Lung (tissue), 12 donors: Measurements from ENCODE around the gene TBC1D22A. TPM values are rescaled to one million over a fixed set of nuclear protein-coding genes. Genes with fewer than 3 reads are reported as not detected.

Experiments used
- ATAC-seq: fragments of 200-7000 bp; cut with Tn5 transposase; one replicate; pipeline ENCODE4 v1.9.1; 2020; ENCODE audit warnings: moderate number of reproducible peaks; ENCODE audit not compliant: insufficient read depth, low FRiP score
- DNase-seq, 3 donors: peaks; one replicate each; pipeline ENCODE4 v3.0.0-alpha.2; 2013 to 2017
- H3K27ac ChIP-seq, 2 donors: one replicate each; pipeline ENCODE4 v1.5.1; 2013; ENCODE audit warnings: mild to moderate bottlenecking in 2 of 2, moderate library complexity in 2 of 2, control low read depth in 1 of 2, inconsistent platforms in 1 of 2, low read depth in 1 of 2, low read length in 1 of 2
- H3K27me3 ChIP-seq, 3 donors: one replicate each; pipeline ENCODE4 v1.5.1; 2013; ENCODE audit warnings: low read length in 2 of 3; ENCODE audit not compliant: control insufficient read depth in 3 of 3, insufficient read depth in 3 of 3
- H3K36me3 ChIP-seq, 4 donors: one replicate each; pipeline ENCODE4 v1.5.1; 2013; ENCODE audit warnings: low read length in 4 of 4, mild to moderate bottlenecking in 1 of 4, moderate library complexity in 1 of 4; ENCODE audit not compliant: control insufficient read depth in 4 of 4, insufficient read depth in 4 of 4
- H3K4me1 ChIP-seq, 5 donors: one replicate each; pipeline ENCODE4 v1.5.1; 2013; ENCODE audit warnings: low read length in 5 of 5, mild to moderate bottlenecking in 2 of 5, moderate library complexity in 1 of 5; ENCODE audit not compliant: control insufficient read depth in 5 of 5, insufficient read depth in 5 of 5
- H3K4me3 ChIP-seq: one replicate; pipeline ENCODE4 v1.5.1; 2013; ENCODE audit warnings: mild to moderate bottlenecking, control low read depth, moderate library complexity
- H3K9ac ChIP-seq, 2 donors: one replicate each; pipeline ENCODE4 v1.5.1; 2013; ENCODE audit warnings: low read length in 2 of 2, control low read depth in 1 of 2; ENCODE audit not compliant: insufficient read depth in 1 of 2
- H3K9me3 ChIP-seq, 4 donors: one replicate each; pipeline ENCODE4 v1.5.1; 2013; ENCODE audit warnings: low read length in 3 of 4, mild to moderate bottlenecking in 1 of 4, moderate library complexity in 1 of 4; ENCODE audit not compliant: control insufficient read depth in 4 of 4, insufficient read depth in 3 of 4
- WGBS, 2 donors: extraction: QIAGEN DNeasy Blood & Tissue Kit; methylation state at CpG; one replicate each; pipeline ENCODE4 v1.1.7; 2013; 5-methylcytosine and 5-hydroxymethylcytosine counted together
- polyA plus RNA-seq, 2 donors: library from polyadenylated mRNA; stranded (reverse); fragments of 200-250 nt; gene quantifications; one replicate each; pipeline ENCODE4 v1.2.1, GENCODE V29; 2013
- total RNA-seq, 2 donors: library from RNA; depleted of rRNA in 1 of 2; stranded (reverse); fragments of >200 nt in 1 of 2; gene quantifications; one replicate each; pipeline ENCODE4 v1.2.1, GENCODE V29; 2014 to 2021
- TF ChIP-seq, protein P1 (sequence below): IDR thresholded peaks from 2 replicates; pipeline ENCODE4 v1.5.1; 2012; ENCODE audit warnings: mild to moderate bottlenecking; ENCODE audit errors: control extremely low read depth, extremely low read depth
- donor health status: control.
- donor health status: control.
- donor health status: Bipolar disorder and iron deficiency.
- donor health status: healthy.
- donor health status: DM: yes; HTN: yes; CAD: no.

Gene TBC1D22A
- total and polyA plus RNA-seq, 4 donors = 20.2 to 38.4 (median 21.0) TPM

DNA sequence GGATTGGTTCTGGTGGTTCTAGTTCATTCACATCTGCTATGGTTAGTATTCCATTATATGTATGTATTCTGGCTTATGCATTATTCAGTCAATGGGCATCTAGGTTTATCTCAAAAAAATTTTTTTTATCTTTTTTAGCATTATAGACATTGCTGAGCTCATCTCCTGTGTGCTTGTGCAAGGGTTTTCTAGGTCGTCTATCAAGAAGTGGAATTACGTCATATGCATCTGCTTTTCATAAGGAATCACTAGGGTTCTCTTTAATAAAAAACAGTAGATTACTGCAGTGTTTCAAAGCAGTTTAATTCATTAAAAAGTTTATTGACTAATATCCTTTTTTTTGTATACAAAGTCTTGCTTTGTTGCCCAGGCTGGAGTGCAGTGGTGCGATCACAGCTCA is 21.3 kb downstream of the TBC1D22A start:
- ATAC-seq = no peak

DNA sequence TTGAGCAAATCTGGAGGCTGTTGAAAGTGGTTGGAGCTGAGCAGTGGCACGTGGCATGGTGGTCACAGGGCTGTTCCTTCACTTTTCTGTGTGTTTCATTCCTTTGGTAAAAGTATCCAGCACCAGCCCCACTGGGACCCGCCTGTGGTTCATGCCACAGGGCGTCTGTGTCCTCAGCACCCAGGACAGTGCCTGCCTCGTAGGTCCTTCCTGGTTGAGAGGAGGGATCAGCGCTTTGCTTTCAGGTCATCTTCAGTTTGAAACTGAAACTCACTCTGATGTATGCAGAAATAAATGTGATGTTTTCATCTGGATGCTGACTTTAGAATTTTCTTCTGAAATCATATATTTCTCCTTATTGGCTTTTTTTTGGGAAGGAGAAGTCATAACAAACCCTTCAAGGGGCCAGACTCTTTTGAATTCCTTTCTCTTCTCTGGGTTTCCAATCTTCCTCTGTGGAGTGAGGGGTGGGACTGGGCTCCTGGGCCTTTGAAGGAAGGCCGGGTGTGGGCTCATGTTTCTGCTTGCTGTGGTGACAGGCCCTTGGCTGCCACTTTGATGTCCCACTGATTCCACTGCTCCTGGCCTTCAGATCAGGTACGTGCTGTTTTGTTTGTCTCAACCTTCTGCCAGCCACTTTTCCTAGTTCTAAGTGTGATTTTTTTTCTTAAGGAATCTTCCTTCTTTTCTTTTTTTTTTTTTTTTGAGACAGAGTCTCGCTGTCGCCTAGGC is 26.2 kb downstream of the TBC1D22A start:
- no peak overlapping the region for H3K27ac ChIP-seq
- DNase-seq = no peak
- peaks cover 0 to 4% (median 0%) of the 10 kb centered on the region in 4 donors for H3K9me3 ChIP-seq
- no peak overlapping the region for H3K4me3 ChIP-seq
- WGBS, 2 donors = 74 to 81% methylated on average over 9 of the region's 9 CpGs
- ATAC-seq = no peak
- no peaks in the 10 kb centered on the region for H3K27me3 ChIP-seq
- TF ChIP-seq, protein P1, sequence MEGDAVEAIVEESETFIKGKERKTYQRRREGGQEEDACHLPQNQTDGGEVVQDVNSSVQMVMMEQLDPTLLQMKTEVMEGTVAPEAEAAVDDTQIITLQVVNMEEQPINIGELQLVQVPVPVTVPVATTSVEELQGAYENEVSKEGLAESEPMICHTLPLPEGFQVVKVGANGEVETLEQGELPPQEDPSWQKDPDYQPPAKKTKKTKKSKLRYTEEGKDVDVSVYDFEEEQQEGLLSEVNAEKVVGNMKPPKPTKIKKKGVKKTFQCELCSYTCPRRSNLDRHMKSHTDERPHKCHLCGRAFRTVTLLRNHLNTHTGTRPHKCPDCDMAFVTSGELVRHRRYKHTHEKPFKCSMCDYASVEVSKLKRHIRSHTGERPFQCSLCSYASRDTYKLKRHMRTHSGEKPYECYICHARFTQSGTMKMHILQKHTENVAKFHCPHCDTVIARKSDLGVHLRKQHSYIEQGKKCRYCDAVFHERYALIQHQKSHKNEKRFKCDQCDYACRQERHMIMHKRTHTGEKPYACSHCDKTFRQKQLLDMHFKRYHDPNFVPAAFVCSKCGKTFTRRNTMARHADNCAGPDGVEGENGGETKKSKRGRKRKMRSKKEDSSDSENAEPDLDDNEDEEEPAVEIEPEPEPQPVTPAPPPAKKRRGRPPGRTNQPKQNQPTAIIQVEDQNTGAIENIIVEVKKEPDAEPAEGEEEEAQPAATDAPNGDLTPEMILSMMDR = no peak
- peaks cover 0 to 15% (median 0%) of the 10 kb centered on the region in 5 donors for H3K4me1 ChIP-seq
- H3K9ac ChIP-seq = no peak overlapping the region
- H3K36me3 ChIP-seq = peaks cover 0 to 9% (median 1%) of the 10 kb centered on the region in 4 donors

More for the DNA sequence above, 21.3 kb downstream of the TBC1D22A start:
- peaks cover 0 to 4% (median 0%) of the 10 kb centered on the region in 4 donors for H3K9me3 ChIP-seq
- peaks cover 0 to 2% (median 0%) of the 10 kb centered on the region in 4 donors for H3K36me3 ChIP-seq
- 57 to 82% methylated on average over 3 of the region's 3 CpGs for WGBS, 2 donors
- H3K4me3 ChIP-seq = no peak overlapping the region
- H3K27me3 ChIP-seq = no peaks in the 10 kb centered on the region
- TF ChIP-seq, protein P1 = no peak
- DNase-seq = no peak
- H3K27ac ChIP-seq = no peak overlapping the region
- no peaks in the 10 kb centered on the region for H3K4me1 ChIP-seq
- H3K9ac ChIP-seq = no peak overlapping the region

DNA sequence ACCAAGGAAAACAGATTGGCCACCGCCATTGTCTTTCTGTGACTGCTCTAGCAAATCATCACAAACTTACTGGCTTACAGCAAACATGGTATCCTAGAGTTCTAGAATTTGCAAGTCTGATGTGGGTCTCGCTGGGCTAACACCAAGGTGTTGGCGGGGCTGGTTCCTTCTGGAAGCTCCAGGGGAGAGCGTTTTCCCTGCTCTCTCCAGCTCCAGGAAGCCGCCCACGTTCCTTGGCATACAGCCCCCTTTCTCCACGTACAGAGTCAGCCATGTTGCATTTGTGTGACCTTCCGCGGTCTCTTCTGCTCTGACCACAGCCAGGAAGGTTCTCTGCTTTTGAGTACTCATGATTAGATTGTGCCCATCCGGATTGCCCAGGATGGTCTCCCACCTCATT is 27.5 kb downstream of the TBC1D22A start:
- peaks cover 0 to 15% (median 0%) of the 10 kb centered on the region in 5 donors for H3K4me1 ChIP-seq
- H3K36me3 ChIP-seq = peaks cover 4 to 19% (median 8%) of the 10 kb centered on the region in 4 donors
- ATAC-seq (no peak), DNase-seq (no peak)
- H3K4me3 ChIP-seq = no peak overlapping the region
- TF ChIP-seq, protein P1 = no peak
- H3K9me3 ChIP-seq = peaks cover 0 to 4% (median 0%) of the 10 kb centered on the region in 4 donors
- no peaks in the 10 kb centered on the region for H3K27me3 ChIP-seq
- 86 to 93% methylated on average over 10 of the region's 10 CpGs for WGBS, 2 donors
- no peak overlapping the region for H3K27ac ChIP-seq
- H3K9ac ChIP-seq = no peak overlapping the region
